ENCODE results near the gene KIF13A. TPM values are rescaled to one million over a fixed set of nuclear protein-coding genes. Genes with fewer than 3 reads are reported as not detected.

Gene KIF13A
- total and polyA plus RNA-seq, 9 of the 15 experiments (the other 6 are each of a cell fraction or from before 2014, with no cell fraction given) = 3.6 to 44.3 (median 29.7) TPM

- TF ChIP-seq ZNF175 (CRISPR knock-in tag; IDR thresholded peaks at IDR 0.05; ENCODE audit: low read depth) = 0 out of 2 replicates have a peak, but pooled peaks have one; percentile 38
- TF ChIP-seq ATF6 (CRISPR knock-in tag; IDR thresholded peaks at IDR 0.05) = 0 out of 2 replicates have a peak, but pooled peaks have one; percentile 56
- no peak for TF ChIP-seq SAFB (IDR thresholded peaks at IDR 0.05; ENCODE audit: borderline replicate concordance, low read depth, low read length)
- TF ChIP-seq, protein P1, sequence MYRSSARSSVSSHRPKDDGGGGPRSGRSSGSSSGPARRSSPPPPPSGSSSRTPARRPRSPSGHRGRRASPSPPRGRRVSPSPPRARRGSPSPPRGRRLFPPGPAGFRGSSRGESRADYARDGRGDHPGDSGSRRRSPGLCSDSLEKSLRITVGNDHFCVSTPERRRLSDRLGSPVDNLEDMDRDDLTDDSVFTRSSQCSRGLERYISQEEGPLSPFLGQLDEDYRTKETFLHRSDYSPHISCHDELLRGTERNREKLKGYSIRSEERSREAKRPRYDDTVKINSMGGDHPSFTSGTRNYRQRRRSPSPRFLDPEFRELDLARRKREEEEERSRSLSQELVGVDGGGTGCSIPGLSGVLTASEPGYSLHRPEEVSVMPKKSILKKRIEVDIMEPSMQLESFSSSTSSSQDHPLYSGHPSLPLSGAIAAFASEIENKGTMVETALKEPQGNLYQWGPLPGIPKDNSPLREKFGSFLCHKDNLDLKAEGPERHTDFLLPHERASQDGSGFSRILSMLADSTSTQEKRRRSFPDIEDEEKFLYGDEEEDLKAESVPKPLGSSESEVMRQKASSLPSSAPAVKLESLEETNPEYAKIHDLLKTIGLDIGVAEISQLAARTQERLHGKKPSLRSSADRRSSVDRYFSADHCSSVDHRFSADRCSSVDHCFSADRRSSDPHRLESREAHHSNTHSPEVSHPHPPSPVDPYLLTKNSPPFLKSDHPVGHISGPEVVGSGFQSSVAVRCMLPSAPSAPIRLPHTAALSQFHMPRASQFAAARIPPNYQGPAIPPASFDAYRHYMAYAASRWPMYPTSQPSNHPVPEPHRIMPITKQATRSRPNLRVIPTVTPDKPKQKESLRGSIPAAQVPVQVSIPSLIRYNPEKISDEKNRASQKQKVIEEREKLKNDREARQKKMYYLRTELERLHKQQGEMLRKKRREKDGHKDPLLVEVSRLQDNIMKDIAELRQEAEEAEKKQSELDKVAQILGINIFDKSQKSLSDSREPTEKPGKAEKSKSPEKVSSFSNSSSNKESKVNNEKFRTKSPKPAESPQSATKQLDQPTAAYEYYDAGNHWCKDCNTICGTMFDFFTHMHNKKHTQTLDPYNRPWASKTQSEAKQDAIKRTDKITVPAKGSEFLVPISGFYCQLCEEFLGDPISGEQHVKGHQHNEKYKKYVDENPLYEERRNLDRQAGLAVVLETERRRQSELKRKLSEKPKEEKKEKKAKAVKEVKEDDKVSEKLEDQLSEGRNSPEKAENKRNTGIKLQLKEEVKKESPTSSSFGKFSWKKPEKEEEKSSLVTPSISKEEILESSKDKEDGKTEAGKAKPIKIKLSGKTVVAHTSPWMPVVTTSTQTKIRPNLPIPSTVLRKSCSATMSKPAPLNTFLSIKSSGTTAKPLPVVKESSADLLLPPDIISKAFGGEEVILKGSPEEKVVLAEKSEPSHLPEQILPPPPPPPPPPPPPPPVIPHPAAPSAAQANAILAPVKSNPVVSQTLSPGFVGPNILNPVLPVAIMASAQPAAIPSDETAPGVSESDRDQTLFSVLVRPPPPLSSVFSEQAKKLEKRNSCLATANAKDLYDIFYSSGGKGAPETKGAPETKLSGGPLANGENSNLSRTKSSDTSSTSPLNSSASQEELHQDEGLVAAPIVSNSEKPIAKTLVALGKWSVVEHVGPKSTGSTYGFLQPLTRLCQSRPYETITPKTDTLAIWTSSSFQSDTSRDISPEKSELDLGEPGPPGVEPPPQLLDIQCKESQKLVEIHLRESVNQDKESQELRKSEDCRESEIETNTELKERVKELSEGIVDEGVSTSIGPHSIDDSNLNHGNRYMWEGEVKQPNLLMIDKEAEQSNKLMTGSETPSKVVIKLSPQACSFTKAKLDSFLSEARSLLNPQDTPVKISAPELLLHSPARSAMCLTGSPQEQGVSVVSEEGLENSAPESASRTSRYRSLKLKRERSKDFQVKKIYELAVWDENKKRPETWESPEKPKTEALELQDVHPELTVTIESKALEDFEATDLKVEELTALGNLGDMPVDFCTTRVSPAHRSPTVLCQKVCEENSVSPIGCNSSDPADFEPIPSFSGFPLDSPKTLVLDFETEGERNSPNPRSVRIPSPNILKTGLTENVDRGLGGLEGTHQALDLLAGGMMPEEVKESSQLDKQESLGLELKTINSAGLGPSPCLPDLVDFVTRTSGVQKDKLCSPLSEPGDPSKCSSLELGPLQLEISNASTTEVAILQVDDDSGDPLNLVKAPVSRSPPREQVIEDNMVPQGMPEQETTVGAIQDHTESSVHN (IDR thresholded peaks at IDR 0.05; ENCODE audit: borderline replicate concordance in 1 of 2, low read depth in 1 of 2) = peak; percentile 32 to 34; a peak in 1 of 4 replicates
- TF ChIP-seq PRMT5 (CRISPR knock-in tag; IDR thresholded peaks at IDR 0.05) = no peak
- no peak for TF ChIP-seq PHB2 (IDR thresholded peaks at IDR 0.05; ENCODE audit: low read depth)
- TF ChIP-seq, protein P2, sequence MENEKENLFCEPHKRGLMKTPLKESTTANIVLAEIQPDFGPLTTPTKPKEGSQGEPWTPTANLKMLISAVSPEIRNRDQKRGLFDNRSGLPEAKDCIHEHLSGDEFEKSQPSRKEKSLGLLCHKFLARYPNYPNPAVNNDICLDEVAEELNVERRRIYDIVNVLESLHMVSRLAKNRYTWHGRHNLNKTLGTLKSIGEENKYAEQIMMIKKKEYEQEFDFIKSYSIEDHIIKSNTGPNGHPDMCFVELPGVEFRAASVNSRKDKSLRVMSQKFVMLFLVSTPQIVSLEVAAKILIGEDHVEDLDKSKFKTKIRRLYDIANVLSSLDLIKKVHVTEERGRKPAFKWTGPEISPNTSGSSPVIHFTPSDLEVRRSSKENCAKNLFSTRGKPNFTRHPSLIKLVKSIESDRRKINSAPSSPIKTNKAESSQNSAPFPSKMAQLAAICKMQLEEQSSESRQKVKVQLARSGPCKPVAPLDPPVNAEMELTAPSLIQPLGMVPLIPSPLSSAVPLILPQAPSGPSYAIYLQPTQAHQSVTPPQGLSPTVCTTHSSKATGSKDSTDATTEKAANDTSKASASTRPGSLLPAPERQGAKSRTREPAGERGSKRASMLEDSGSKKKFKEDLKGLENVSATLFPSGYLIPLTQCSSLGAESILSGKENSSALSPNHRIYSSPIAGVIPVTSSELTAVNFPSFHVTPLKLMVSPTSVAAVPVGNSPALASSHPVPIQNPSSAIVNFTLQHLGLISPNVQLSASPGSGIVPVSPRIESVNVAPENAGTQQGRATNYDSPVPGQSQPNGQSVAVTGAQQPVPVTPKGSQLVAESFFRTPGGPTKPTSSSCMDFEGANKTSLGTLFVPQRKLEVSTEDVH (IDR thresholded peaks at IDR 0.05; ENCODE audit: low read depth, partially characterized antibody) = peak; percentile 18
- 0 out of 2 replicates have a peak, but pooled peaks have one; percentile 36 for TF ChIP-seq ZNF695 (CRISPR knock-in tag; IDR thresholded peaks at IDR 0.05)
- TF ChIP-seq KDM1A (IDR thresholded peaks at IDR 0.05) = peak in 1 of 2 experiments; percentile 46; a peak in 3 of 4 replicates
- peak; percentile 76 for TF ChIP-seq MTA3 (IDR thresholded peaks at IDR 0.05; ENCODE audit: borderline replicate concordance)
- TF ChIP-seq LEF1 (IDR thresholded peaks at IDR 0.05) = peak; percentile 76
- TF ChIP-seq TAL1 (IDR thresholded peaks at IDR 0.05) = peak; percentile 45; the same call in 1 of the 2 replicates
Observed at GRCh38 chr6:17842934-17843821, 144.3 kb downstream of the KIF13A start (continued).
